SK-N-DZ (cell line): ENCODE measurements around the gene NGF. TPM values are rescaled to one million over a fixed set of nuclear protein-coding genes. Genes with fewer than 3 reads are reported as not detected.
A peak's percentile ranks its signal among the peaks of the same experiment; 100 is the strongest.
"Not testable (repeated sequence)": the region's sequence is repeated elsewhere in the genome, so short reads cannot be mapped to it uniquely, and the experiment has no call there.

Experiments used
- DNase-seq: peaks from one replicate; pipeline ENCODE4 v3.0.0-alpha.2; 2015; ENCODE audit warnings: low spot score
- polyA plus RNA-seq, 2 experiments: library from polyadenylated mRNA; depleted of rRNA; stranded (reverse); fragments of >200 nt; gene quantifications; 2 replicates each; pipeline ENCODE4 v1.2.3, GENCODE V29; 2014

Gene NGF
- polyA plus RNA-seq (2014; cell fraction: cytosol; rRNA removed) = not detected in 2 replicates
- not detected in 2 replicates for polyA plus RNA-seq (2014; cell fraction: nucleus; rRNA removed)

DNA sequence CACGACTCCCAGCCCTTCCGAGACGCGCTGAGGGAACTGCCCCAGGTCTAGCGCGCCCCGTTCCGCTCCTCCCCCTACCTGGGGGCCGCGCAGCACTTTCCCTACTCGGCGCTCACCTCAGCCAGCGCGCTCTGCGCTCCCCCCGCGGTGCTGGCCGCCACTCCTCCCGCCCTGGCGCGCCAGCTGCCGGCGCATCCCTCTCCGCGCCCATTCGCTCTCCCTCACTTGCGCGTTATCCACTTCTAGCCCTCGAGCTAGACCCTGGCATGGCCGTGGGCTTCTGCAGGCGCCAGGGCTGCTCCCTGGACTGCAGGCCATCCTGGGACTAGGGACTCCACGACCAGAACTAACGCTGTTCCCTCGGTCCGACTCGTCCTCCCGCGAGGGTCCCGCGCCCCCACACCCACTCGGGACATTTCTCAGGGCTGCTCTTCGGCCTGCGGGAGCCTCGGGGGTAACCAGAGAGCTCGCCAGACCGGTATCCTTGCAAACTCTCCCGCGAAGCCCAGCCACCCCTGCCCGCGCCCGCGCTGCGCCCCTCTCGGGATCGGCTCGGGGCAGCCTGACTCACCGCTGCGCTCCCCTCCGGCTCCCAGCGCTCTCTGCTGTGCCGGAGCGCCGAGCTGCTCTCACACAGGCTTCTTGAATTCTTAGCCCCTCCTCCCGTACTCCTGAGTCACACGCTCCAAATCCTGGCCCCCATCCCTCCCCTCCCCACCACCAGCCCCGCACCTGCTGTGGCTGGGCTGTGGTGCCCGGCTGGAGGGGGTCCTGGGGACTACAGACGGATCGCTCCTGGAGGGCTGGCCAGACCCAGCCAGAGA lies at the start of gene NGF:
Gene NGF (minus strand): TSS at position 617 of the 824 bp plus-strand sequence. CDS start 51,454 bp downstream, outside the sequence.
- DNase-seq = no peak

- DNase-seq = not testable (repeated sequence)
Measured at GRCh38 chr1:115383455-115383854, 45.4 kb upstream of the NGF start.

DNA sequence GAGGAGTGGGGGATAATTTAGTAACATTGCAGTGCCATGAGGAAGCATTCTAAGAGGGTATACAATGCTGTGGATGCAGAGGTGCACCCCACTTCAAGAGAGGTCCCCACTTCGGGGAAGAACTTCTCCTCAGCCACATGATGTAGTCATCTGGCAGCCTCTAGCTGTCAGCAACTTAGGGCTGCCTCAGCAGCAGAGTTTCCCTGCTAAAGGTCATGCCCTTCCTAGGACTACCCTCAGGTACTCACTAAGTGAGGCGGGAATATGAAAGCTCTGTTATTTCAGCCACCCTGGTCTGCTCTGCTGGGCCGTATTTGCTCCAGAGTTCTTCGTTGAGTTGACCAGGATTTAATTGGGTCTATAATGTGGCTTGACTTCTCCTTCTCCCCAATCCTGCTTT lies 41.9 kb upstream of the NGF start:
- DNase-seq = no peak

GRCh38 chr1:115377411-115377810 lies 39.4 kb upstream of the NGF start:
- no peak for DNase-seq

GRCh38 chr1:115374598-115374997 lies 36.5 kb upstream of the NGF start:
- DNase-seq = no peak

DNA sequence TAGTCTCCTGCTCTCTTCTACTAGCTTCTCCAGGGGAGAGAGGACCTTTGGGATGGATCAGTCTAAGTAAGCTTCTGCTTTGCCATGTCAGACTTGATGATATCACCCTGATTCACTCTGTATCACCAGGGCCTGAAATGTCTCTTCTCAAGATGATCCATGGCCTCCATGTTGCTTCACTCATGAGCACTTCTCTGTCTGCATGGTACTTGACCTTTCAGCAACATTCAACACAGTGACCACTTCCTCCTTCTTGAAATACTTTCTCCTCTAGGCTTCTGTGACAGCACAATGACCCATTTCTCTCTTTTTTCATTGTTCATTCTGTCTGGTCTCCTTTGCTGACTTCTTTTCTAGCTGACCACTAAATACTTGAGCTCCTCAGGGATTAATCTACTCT lies 35.3 kb upstream of the NGF start:
- DNase-seq = no peak

DNA sequence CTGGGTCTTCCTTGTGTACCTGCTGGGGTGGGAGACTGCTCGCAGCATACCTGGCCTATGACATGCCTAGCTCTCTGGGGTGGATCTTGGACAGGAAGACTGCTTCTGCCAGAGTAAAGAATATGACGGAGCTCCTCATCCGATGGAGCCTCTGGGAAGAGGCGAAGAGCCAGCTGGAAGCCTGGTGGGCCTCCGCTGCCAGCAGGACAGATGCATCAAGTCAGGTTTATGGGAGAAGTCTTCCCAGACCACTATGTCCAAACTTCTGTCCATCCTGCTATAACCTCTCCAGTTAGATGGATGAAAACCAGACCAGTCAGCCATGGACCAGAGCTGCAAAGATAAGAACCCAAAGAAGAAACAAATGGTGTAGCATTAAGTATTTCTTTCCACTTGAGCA lies 27.7 kb upstream of the NGF start:
- DNase-seq = no peak

DNA sequence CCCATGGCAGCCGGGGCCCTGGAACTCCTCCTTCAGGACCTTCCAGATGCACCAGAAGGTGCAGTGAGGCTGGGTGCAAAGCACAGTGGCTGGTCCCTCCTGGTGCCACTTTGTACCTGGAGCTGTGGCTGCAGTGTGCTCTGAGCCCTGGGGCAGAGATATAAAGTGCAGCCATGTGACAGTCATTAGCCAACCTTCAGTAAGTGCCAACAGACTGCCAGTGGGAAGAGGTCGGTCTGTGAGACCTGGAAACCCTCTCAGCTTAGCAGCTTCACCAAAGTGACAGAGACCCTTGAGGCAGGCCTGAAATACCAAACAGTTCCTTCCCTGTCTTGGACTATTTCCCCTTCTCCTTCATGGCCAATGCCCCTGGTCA lies 26.7 kb upstream of the NGF start:
- DNase-seq = no peak

GRCh38 chr1:115364046-115364779 lies 26.2 kb upstream of the NGF start:
- DNase-seq = no peak

GRCh38 chr1:115363171-115363570 lies 25.1 kb upstream of the NGF start:
- no peak for DNase-seq

- not testable (repeated sequence) for DNase-seq
Measured at GRCh38 chr1:115360505-115361129, 22.6 kb upstream of the NGF start.

DNA sequence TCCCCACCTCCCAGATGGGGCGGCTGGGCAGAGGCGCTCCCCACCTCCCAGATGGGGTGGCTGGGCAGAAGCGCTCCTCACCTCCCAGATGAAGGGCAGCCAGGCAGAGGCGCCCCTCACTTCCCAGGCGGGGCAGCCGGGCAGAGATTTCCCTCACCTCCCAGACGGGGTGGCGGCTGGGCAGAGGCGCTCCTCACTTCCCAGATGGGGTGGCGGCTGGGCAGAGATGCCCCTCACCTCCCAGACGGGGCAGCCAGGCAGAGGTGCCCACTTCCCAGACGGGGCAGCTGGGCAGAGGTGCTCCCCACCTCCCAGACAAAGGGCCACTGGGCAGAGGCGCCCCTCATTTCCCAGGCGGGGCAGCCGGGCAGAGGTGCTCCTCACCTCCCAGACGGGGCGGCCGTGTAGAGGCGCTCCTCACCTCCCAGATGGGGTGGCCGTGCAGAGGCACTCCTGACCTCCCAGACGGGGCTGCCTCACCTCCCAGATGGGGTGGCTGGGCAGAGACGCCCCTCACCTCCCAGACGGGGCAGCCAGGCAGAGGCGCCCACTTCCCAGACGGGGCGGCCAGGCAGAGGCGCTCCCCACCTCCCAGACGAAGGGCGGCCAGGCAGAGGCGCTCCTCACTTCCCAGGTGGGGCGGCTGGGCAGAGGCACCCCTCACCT lies 21.9 kb upstream of the NGF start:
- DNase-seq = not testable (repeated sequence)

DNA sequence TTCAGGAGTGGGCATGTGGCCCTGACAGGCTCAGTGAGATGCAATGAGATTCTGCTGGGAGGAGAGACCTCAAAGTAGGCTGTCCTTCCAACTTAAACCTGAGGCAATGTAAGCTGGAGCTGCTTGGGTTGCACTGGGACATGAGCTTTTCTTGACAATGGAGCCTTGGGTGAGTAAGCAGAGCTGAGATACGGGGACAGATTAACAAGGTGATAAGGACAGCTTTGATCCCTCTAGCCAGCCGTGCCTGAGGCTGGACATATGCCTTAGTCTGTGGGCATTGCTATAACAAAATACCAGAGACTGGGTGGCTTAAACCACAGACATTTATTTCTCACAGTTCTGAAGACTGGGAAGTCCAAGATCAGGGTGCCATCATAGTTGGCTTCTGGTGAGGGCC lies 18.3 kb upstream of the NGF start:
- DNase-seq = peak; percentile 8

- DNase-seq = no peak
Measured at GRCh38 chr1:115355069-115355468, 17.0 kb upstream of the NGF start.

DNA sequence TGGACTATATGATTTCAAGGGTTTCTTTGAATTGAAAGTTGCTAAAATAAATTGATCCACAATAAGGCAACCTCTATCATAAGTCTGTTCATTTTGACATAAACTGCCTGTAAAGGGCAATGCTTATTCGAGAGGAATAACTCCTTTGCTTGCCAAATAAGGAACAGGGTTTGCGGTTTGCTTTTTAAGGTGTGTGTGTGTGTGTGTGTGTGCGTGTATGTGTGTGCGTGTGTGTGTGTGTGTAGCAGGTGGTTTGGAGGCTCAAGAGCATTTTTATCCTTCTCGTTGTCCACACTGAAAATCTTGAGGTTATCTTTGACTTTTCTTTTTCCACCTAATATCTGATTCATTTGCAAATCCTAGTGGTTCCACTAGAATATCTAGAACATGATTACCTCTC lies 13.1 kb upstream of the NGF start:
- no peak for DNase-seq

GRCh38 chr1:115348636-115349035 lies 10.6 kb upstream of the NGF start:
- no peak for DNase-seq

DNA sequence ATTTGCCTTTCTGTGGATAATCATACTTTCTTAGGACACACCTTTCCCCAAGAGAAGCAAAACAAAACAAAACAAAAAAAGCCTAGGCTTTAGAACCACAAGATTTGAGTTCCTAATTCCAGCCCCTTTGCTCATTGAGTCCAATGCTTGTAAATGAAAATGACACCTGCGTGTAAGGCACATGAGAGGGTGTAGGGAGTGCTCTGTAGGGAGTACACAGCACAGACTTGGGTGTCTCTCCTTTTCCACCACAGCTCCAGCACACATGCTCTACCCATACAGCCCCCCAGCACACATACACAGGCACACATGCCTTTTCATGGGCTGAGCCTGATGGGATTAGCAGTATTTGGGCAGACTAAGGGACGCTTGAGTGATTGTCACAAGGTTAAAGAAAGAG lies 9.2 kb upstream of the NGF start:
- no peak for DNase-seq

DNA sequence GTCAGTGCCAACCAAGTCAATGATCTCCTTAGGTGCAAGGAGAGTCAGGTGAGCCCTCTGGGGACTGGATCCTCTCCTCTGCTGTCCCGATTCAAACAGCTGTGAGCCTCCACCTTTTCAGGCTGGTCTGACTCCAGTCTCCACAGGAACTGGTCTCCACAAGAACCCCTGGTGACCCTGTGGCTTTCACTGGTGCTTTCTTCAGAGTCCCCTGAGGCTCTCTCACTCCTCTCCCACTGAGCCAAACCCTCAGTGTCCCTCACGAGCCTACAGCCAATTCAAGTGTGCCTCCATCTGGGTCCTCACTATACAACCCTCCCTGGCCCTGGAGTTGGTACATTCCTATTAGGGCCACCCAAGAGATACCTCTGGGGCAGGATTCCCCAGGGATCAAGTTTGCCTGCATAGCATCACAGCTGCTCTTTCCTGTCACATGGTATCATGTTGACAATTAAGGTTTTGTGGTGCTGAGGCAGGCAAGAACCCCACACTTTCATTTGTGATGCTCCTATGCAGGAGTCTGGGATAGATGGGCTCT lies 5.2 kb upstream of the NGF start:
- no peak for DNase-seq

GRCh38 chr1:115341948-115342347 lies 3.9 kb upstream of the NGF start:
- DNase-seq = no peak

DNA sequence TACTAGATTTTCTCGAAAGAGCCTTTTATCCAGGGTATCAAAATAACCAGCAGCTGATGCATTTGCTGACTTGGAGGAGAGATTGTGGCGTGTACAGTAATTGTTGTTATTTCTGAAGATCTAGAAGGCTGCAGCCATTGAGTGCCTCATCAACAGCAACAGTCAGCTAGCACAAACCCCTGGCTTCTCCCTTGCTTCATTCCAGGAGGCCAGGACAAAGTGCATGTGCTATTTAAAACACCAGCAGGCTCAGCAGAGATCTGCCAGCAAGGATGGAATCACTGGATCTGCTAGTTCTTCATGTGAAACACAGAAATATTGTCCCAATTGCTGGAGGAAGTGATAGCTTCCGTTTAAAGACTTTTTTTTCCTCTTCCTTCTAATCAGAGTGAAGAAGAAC lies 2.8 kb upstream of the NGF start:
- no peak for DNase-seq

DNA sequence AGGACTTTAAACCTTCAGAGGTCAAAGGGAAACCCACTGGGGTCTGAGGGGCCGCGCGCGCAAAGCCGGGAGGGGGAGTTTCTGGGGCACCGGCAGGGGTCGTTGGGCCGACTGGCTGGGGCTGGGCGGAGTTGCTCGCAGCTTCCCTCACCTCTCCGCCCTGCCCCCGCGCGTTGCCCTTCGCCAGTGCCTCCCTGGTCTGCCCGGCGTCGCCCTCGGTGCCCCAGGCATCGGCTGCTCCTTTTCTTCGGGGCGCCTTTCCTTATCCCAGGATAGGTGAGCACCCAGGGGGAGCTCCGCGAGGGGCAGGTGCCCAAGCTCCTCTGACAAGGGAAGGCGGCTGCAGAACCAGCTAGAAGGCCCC lies 390 bp upstream of the NGF start:
- no peak for DNase-seq

GRCh38 chr1:115337276-115337632 lies 795 bp downstream of the NGF start:
- DNase-seq = no peak
